ENCODE results near the gene ENTR1. TPM values are rescaled to one million over a fixed set of nuclear protein-coding genes. Genes with fewer than 3 reads are reported as not detected.

Gene ENTR1
- total RNA-seq, 1 experiment from 2014 or later = 90.8 TPM

DNA sequence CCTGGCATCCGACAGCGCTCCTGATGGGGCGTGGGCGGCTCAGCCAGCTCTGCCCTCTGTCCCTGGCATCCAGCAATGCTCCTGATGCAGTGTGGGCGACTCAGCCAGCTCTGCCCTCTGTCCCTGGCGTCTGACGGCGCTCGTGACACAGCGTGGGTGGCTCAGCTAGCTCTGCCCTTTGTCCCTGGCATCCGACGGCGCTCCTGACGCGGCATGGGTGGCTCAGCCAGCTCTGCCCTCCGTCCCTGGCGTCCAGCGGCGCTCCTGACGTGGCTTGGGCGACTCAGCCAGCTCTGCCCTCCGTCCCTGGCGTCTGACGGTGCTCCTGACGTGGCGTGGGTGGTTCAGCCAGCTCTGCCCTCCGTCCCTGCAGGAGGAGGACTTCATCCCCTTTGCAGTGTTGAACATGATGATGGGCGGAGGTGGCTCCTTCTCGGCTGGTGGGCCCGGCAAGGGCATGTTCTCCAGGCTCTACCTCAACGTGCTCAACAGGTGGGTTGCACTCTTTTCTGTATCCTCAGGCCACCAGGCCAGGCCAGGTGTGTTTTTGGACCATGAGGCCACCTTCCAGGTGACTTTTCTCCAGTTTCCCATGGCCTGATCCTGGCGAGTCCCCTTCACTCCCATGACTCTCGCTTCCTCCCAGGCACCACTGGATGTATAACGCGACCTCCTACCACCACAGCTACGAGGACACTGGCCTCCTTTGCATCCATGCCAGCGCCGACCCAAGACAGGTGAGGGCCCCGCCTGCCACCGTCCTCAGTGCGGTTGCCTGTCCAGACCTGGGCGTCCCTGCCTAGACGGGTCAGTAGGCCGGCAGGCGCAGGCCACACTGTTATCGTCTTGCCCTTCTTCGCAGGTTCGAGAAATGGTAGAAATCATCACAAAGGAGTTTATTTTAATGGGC is 8.0 kb upstream of the ENTR1 start:
- H3K9me3 ChIP-seq (ENCODE audit: control insufficient read depth, insufficient read depth, low read depth, low read length) = no peaks in the 10 kb centered on the region
- no peaks in the 10 kb centered on the region for H3K4me1 ChIP-seq (ENCODE audit: control insufficient read depth, insufficient read depth, low read length)
- in situ Hi-C loops (cut with HindIII; ENCODE audit: low pct_unique_long_range_greater_than_20kb, low sequenced_read_pairs) (no loop called here), intact Hi-C loops (cut with micrococcal nuclease; ENCODE audit: unreplicated experiment) (no loop called here)
- TF ChIP-seq POLR2AphosphoS5 (IDR thresholded peaks at IDR 0.05; ENCODE audit: low read depth, low read length) (no peak), SIN3A (IDR thresholded peaks at IDR 0.05; ENCODE audit: borderline replicate concordance, insufficient read depth, low read depth, low read length) (no peak), TCF7L2 (IDR thresholded peaks at IDR 0.05; ENCODE audit: low read depth, low read length) (no peak)
- TF ChIP-seq, protein P1, sequence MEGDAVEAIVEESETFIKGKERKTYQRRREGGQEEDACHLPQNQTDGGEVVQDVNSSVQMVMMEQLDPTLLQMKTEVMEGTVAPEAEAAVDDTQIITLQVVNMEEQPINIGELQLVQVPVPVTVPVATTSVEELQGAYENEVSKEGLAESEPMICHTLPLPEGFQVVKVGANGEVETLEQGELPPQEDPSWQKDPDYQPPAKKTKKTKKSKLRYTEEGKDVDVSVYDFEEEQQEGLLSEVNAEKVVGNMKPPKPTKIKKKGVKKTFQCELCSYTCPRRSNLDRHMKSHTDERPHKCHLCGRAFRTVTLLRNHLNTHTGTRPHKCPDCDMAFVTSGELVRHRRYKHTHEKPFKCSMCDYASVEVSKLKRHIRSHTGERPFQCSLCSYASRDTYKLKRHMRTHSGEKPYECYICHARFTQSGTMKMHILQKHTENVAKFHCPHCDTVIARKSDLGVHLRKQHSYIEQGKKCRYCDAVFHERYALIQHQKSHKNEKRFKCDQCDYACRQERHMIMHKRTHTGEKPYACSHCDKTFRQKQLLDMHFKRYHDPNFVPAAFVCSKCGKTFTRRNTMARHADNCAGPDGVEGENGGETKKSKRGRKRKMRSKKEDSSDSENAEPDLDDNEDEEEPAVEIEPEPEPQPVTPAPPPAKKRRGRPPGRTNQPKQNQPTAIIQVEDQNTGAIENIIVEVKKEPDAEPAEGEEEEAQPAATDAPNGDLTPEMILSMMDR (IDR thresholded peaks at IDR 0.05) = no peak
- TF ChIP-seq, protein P2, sequence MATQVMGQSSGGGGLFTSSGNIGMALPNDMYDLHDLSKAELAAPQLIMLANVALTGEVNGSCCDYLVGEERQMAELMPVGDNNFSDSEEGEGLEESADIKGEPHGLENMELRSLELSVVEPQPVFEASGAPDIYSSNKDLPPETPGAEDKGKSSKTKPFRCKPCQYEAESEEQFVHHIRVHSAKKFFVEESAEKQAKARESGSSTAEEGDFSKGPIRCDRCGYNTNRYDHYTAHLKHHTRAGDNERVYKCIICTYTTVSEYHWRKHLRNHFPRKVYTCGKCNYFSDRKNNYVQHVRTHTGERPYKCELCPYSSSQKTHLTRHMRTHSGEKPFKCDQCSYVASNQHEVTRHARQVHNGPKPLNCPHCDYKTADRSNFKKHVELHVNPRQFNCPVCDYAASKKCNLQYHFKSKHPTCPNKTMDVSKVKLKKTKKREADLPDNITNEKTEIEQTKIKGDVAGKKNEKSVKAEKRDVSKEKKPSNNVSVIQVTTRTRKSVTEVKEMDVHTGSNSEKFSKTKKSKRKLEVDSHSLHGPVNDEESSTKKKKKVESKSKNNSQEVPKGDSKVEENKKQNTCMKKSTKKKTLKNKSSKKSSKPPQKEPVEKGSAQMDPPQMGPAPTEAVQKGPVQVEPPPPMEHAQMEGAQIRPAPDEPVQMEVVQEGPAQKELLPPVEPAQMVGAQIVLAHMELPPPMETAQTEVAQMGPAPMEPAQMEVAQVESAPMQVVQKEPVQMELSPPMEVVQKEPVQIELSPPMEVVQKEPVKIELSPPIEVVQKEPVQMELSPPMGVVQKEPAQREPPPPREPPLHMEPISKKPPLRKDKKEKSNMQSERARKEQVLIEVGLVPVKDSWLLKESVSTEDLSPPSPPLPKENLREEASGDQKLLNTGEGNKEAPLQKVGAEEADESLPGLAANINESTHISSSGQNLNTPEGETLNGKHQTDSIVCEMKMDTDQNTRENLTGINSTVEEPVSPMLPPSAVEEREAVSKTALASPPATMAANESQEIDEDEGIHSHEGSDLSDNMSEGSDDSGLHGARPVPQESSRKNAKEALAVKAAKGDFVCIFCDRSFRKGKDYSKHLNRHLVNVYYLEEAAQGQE (IDR thresholded peaks at IDR 0.05; ENCODE audit: insufficient read depth in 1 of 2, low read depth in 2 of 2, low read length in 1 of 2) = no peak
- BruUV-seq (replicated peaks) = no TSS peak
- CTCF ChIA-PET = no interaction called here
- POLR2A ChIA-PET = no interaction called here
- H3K36me3 ChIP-seq (ENCODE audit: control insufficient read depth, insufficient read depth, low read length) = peaks cover 4% of the 10 kb centered on the region
- no peak for DNase-seq (ENCODE audit: low read depth, low spot score)
- no peak for ATAC-seq
- no peak overlapping the region for H3K27ac ChIP-seq (ENCODE audit: low read length)
- H3K27me3 ChIP-seq (ENCODE audit: control insufficient read depth, insufficient read depth, low read length) = no peaks in the 10 kb centered on the region
- H3K4me3 ChIP-seq (ENCODE audit: low read depth in 2 of 2, low read length in 2 of 2) = no peak overlapping the region

DNA sequence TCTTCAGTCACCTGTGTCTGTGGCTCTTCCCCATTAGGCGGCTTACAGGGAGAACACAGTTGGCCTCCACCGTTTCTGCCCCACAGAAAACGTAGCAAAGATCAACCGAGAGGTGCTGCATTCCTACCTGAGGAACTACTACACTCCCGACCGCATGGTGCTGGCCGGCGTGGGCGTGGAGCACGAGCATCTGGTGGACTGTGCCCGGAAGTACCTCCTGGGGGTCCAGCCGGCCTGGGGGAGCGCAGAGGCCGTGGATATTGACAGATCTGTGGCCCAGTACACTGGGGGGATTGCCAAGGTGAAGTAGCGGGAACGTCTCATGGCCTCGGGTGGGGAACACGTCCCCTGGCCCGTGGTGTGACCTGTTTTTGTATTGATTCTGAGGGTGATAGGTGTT is 6.5 kb upstream of the ENTR1 start:
- BruUV-seq (replicated peaks) = no TSS peak
- TF ChIP-seq, protein P2 (IDR thresholded peaks at IDR 0.05; ENCODE audit: insufficient read depth in 1 of 2, low read depth in 2 of 2, low read length in 1 of 2) = no peak
- TF ChIP-seq, protein P1 (IDR thresholded peaks at IDR 0.05) = no peak
- no peak for TF ChIP-seq SIN3A (IDR thresholded peaks at IDR 0.05; ENCODE audit: borderline replicate concordance, insufficient read depth, low read depth, low read length)
- TF ChIP-seq TCF7L2 (IDR thresholded peaks at IDR 0.05; ENCODE audit: low read depth, low read length) = no peak
- TF ChIP-seq POLR2AphosphoS5 (IDR thresholded peaks at IDR 0.05; ENCODE audit: low read depth, low read length) = no peak
- Histone ChIP-seq H3K27me3 (ENCODE audit: control insufficient read depth, insufficient read depth, low read length) (no peaks in the 10 kb centered on the region), H3K9me3 (ENCODE audit: control insufficient read depth, insufficient read depth, low read depth, low read length) (no peaks in the 10 kb centered on the region), H3K36me3 (ENCODE audit: control insufficient read depth, insufficient read depth, low read length) (peaks cover 6% of the 10 kb centered on the region), H3K4me3 (ENCODE audit: low read depth in 2 of 2, low read length in 2 of 2) (no peak overlapping the region), H3K4me1 (ENCODE audit: control insufficient read depth, insufficient read depth, low read length) (peaks cover 2% of the 10 kb centered on the region; the same call in 1 of the 2 replicates), H3K27ac (ENCODE audit: low read length) (no peak overlapping the region)
- in situ Hi-C loops (cut with HindIII; ENCODE audit: low pct_unique_long_range_greater_than_20kb, low sequenced_read_pairs) (no loop called here), intact Hi-C loops (cut with micrococcal nuclease; ENCODE audit: unreplicated experiment) (no loop called here)
- POLR2A ChIA-PET = interaction anchor here (0.5 kb wide), 1 partner anchor 277 kb away, joined by 4 read pairs; no protein-coding TSS in a partner anchor
- ATAC-seq (no peak), DNase-seq (ENCODE audit: low read depth, low spot score) (no peak)
- CTCF ChIA-PET = no interaction called here
